ENCODE results near the gene CBX4. TPM values are rescaled to one million over a fixed set of nuclear protein-coding genes. Genes with fewer than 3 reads are reported as not detected.

CBX4 gene
- total and polyA plus RNA-seq, 10 of the 15 experiments (the other 5 are each of a cell fraction or from before 2014, with no cell fraction given), result 0.69 to 24.6 (median 4.2) TPM

GRCh38 chr17:79806446-79806760 is 32.8 kb downstream of the CBX4 start:
- Histone ChIP-seq H3K27me3 (replicated peaks in 1 of 2; ENCODE audit: control insufficient read depth in 2 of 2, insufficient read depth in 2 of 2, low read length in 1 of 2) (peaks cover 24 to 38% of the 10 kb centered on the region in 2 experiments), H3K4me2 (ENCODE audit: control insufficient read depth, insufficient read depth) (no peak overlapping the region), H3K79me2 (ENCODE audit: control insufficient read depth, insufficient read depth, low read length) (no peaks in the 10 kb centered on the region), H3K4me3 (no peak overlapping the region), H2AFZ (ENCODE audit: control insufficient read depth, low read depth, low read length) (no peak overlapping the region), H4K20me1 (ENCODE audit: control insufficient read depth, insufficient read depth) (no peaks in the 10 kb centered on the region), H3K36me3 (ENCODE audit: control insufficient read depth in 2 of 2, insufficient read depth in 2 of 2, low read length in 1 of 2) (no peaks in the 10 kb centered on the region), H3K9me3 (replicated peaks; ENCODE audit: control insufficient read depth, insufficient read depth, low read length) (no peaks in the 10 kb centered on the region; the same call in 2 of the 3 replicates), H3K27ac (ENCODE audit: control insufficient read depth, insufficient read depth) (no peak overlapping the region), H3K9ac (ENCODE audit: control insufficient read depth, insufficient read depth, low read length) (no peak overlapping the region), H3K4me1 (ENCODE audit: control insufficient read depth, insufficient read depth, low read length) (peaks cover 36% of the 10 kb centered on the region)
- CTCF ChIA-PET, result interaction anchor here (1.5 to 1.9 kb wide), 2 partner anchors 117 to 164 kb away, joined by 3 to 6 read pairs; no protein-coding TSS in a partner anchor
- TF ChIP-seq TARDBP (IDR thresholded peaks at IDR 0.05; ENCODE audit: borderline replicate concordance) (no peak), CBX5 (IDR thresholded peaks at IDR 0.05; ENCODE audit: low read depth) (no peak), CREM (IDR thresholded peaks at IDR 0.05; ENCODE audit: low read depth) (no peak), ZNF622 (IDR thresholded peaks at IDR 0.05) (no peak), ATF2 (IDR thresholded peaks at IDR 0.05; ENCODE audit: low read length) (no peak), FOS (IDR thresholded peaks at IDR 0.05; ENCODE audit: borderline replicate concordance, extremely low read depth, insufficient read length) (no peak), GABPA (IDR thresholded peaks at IDR 0.05; ENCODE audit: low read depth) (no peak), PAX8 (IDR thresholded peaks at IDR 0.05) (no peak), GATAD2B (conservative IDR thresholded peaks at IDR 0.05; ENCODE audit: low read depth) (no peak), USF1 (IDR thresholded peaks at IDR 0.05; ENCODE audit: borderline replicate concordance, extremely low read length, insufficient read depth, low read depth, low read length) (no peak), STAT1 (conservative IDR thresholded peaks at IDR 0.05) (no peak), JUND (IDR thresholded peaks at IDR 0.05; ENCODE audit: low read depth, low read length) (no peak), ATF7 (IDR thresholded peaks at IDR 0.05; ENCODE audit: low read depth) (no peak)
- intact Hi-C loops (cut with micrococcal nuclease; ENCODE audit: unreplicated experiment) (no loop called here), in situ Hi-C loops (cut with MboI) (loop anchor here (5.0 kb wide), 1 partner anchor 36 kb away; no protein-coding TSS in a partner anchor)
- DNase-seq (ENCODE audit: low read depth, low spot score) (no peak), FAIRE-seq (no peak), ATAC-seq (no peak)
- SMC1A ChIA-PET (ENCODE audit: uncharacterized antibody, unreplicated experiment), result interaction anchor here (1.2 kb wide), 1 partner anchor 9 kb away, joined by 3 read pairs; the partner anchor contains the start of gene CBX8
- 2% methylated on average over 4 of the region's 4 CpGs for WGBS (ENCODE audit: insufficient coverage, insufficient replicate concordance, low lambda C conversion rate, missing lambda C conversion rate)
- RAD21 ChIA-PET (ENCODE audit: unreplicated experiment), result interaction anchor here (0.8 to 1.4 kb wide), 2 partner anchors 9 to 117 kb away, joined by 3 to 5 read pairs; partner anchors contain the start of gene CBX8
- POLR2A ChIA-PET, result interaction anchor here (1.5 to 1.9 kb wide), 2 partner anchors 13 to 30 kb away, joined by 3 to 5 read pairs; no protein-coding TSS in a partner anchor
- BruUV-seq (replicated peaks), result no TSS peak
